Smooth muscle cell (in vitro differentiated cells): ENCODE data around the gene MDM1. TPM values are rescaled to one million over a fixed set of nuclear protein-coding genes. Genes with fewer than 3 reads are reported as not detected.

Experiments
- DNase-seq: peaks from one replicate; lab custom pipeline; 2025; ENCODE audit not compliant: unreplicated experiment; lab: John Stamatoyannopoulos, UW
- H2AFZ ChIP-seq: fragments of 200-600 bp; sonication (generic); 2 replicates; pipeline ENCODE4 v1.6.0; 2016; ENCODE audit warnings: antibody characterized with exemption, low read depth, mild to moderate bottlenecking
- H3F3A ChIP-seq: fragments of 200-600 bp; sonication (generic); 2 replicates; pipeline ENCODE4 v1.6.0; 2017; ENCODE audit warnings: antibody characterized with exemption, low read depth
- H3K27ac ChIP-seq: fragments of 200-600 bp; sonication (generic); 2 replicates; pipeline ENCODE4 v1.5.1; 2016; ENCODE audit warnings: low read depth, mild to moderate bottlenecking
- H3K27me3 ChIP-seq: fragments of 200-600 bp; sonication (generic); 2 replicates; pipeline ENCODE4 v1.6.1; 2016; ENCODE audit warnings: low read depth, mild to moderate bottlenecking
- H3K36me3 ChIP-seq: fragments of 200-600 bp; sonication (generic); 2 replicates; pipeline ENCODE4 v1.5.1; 2016; ENCODE audit warnings: low read depth
- H3K4me1 ChIP-seq: fragments of 200-600 bp; sonication (generic); 2 replicates; pipeline ENCODE4 v1.5.1; 2016; ENCODE audit warnings: low read depth
- H3K4me2 ChIP-seq: fragments of 200-600 bp; sonication (generic); 2 replicates; pipeline ENCODE4 v1.6.0; 2016; ENCODE audit warnings: mild to moderate bottlenecking
- H3K4me3 ChIP-seq: fragments of 200-600 bp; sonication (generic); 2 replicates; pipeline ENCODE4 v1.5.1; 2016; ENCODE audit warnings: mild to moderate bottlenecking
- H3K79me2 ChIP-seq: fragments of 200-600 bp; sonication (generic); 2 replicates; pipeline ENCODE4 v1.6.0; 2016; ENCODE audit warnings: low read depth, mild to moderate bottlenecking
- H3K9ac ChIP-seq: fragments of 200-600 bp; sonication (generic); 2 replicates; pipeline ENCODE4 v1.6.0; 2016; ENCODE audit warnings: low read depth
- H3K9me3 ChIP-seq: fragments of 200-600 bp; sonication (generic); replicated peaks from 2 replicates; pipeline ENCODE4 v1.5.1; 2016; ENCODE audit warnings: low read depth
- H4K20me1 ChIP-seq: fragments of 200-600 bp; sonication (generic); 2 replicates; pipeline ENCODE4 v1.6.0; 2016; ENCODE audit warnings: low read depth
- CTCF ChIP-seq: fragments of 200-600 bp; sonication (generic); IDR thresholded peaks from 2 replicates; pipeline ENCODE4 v1.5.1; 2017; ENCODE audit warnings: borderline replicate concordance, mild to moderate bottlenecking, antibody characterized with exemption; ENCODE audit not compliant: insufficient read depth, poor library complexity, severe bottlenecking
- WGBS: methylation state at CpG from one replicate; pipeline ENCODE4 v1.1.7; 2016; ENCODE audit warnings: low lambda C conversion rate; 5-methylcytosine and 5-hydroxymethylcytosine counted together
- polyA plus RNA-seq: library from polyadenylated mRNA; unstranded; fragments of >200 nt; fragmentation: Nextera tagmentation; extraction: Ambion mirVana; gene quantifications from 2 replicates; pipeline ENCODE4 v1.2.1, GENCODE V29; 2016
- total RNA-seq: library from RNA; depleted of rRNA; stranded (reverse); fragments of >200 nt; gene quantifications from 2 replicates; pipeline ENCODE4 v1.2.3, GENCODE V29; 2014

The MDM1 gene
- total and polyA plus RNA-seq, 2 experiments from 2014 or later, result 5.4 to 15.9 TPM

- Histone ChIP-seq H3K27ac (no peak overlapping the region), H3F3A (no peaks in the 10 kb centered on the region), H3K36me3 (no peaks in the 10 kb centered on the region), H2AFZ (peak overlapping the region; percentile 60), H3K27me3 (no peaks in the 10 kb centered on the region), H3K9me3 (no peaks in the 10 kb centered on the region), H3K4me1 (no peaks in the 10 kb centered on the region), H3K4me2 (no peak overlapping the region), H3K4me3 (no peak overlapping the region), H4K20me1 (no peaks in the 10 kb centered on the region), H3K79me2 (no peaks in the 10 kb centered on the region), H3K9ac (no peak overlapping the region)
- DNase-seq, result no peak
- 72% methylated on average over 5 of the region's 5 CpGs for WGBS
- no peak for TF ChIP-seq CTCF
Observed at GRCh38 chr12:68287106-68287505, 45.1 kb downstream of the MDM1 start.

- H3K4me2 ChIP-seq, result no peak overlapping the region
- H3K9me3 ChIP-seq, result no peaks in the 10 kb centered on the region
- no peak overlapping the region for H3K27ac ChIP-seq
- no peak for DNase-seq
- H2AFZ ChIP-seq, result no peak overlapping the region
- H3F3A ChIP-seq, result no peaks in the 10 kb centered on the region
- H3K4me1 ChIP-seq, result no peaks in the 10 kb centered on the region
- H4K20me1 ChIP-seq, result no peaks in the 10 kb centered on the region
- H3K27me3 ChIP-seq, result no peaks in the 10 kb centered on the region
- H3K4me3 ChIP-seq, result no peak overlapping the region
- no peaks in the 10 kb centered on the region for H3K36me3 ChIP-seq
- 93% methylated on average over 4 of the region's 4 CpGs for WGBS
- H3K9ac ChIP-seq, result no peak overlapping the region
- no peaks in the 10 kb centered on the region for H3K79me2 ChIP-seq
- TF ChIP-seq CTCF, result no peak
Observed at GRCh38 chr12:68286396-68286795, 45.8 kb downstream of the MDM1 start.

- Histone ChIP-seq H3K4me3 (no peak overlapping the region), H3K27ac (no peak overlapping the region), H3K27me3 (no peaks in the 10 kb centered on the region), H3K79me2 (no peaks in the 10 kb centered on the region), H3K9ac (no peak overlapping the region), H4K20me1 (no peaks in the 10 kb centered on the region), H3K9me3 (no peaks in the 10 kb centered on the region), H3K4me1 (no peaks in the 10 kb centered on the region), H2AFZ (no peak overlapping the region), H3K36me3 (no peaks in the 10 kb centered on the region), H3K4me2 (no peak overlapping the region), H3F3A (no peaks in the 10 kb centered on the region)
- 89% methylated on average over 3 of the region's 3 CpGs for WGBS
- DNase-seq, result no peak
- no peak for TF ChIP-seq CTCF
Observed at GRCh38 chr12:68285541-68285940, 46.6 kb downstream of the MDM1 start.

- H3K79me2 ChIP-seq, result no peaks in the 10 kb centered on the region
- H3K27ac ChIP-seq, result no peak overlapping the region
- H4K20me1 ChIP-seq, result no peaks in the 10 kb centered on the region
- no peak overlapping the region for H3K4me2 ChIP-seq
- no peaks in the 10 kb centered on the region for H3K36me3 ChIP-seq
- H3K9me3 ChIP-seq, result no peaks in the 10 kb centered on the region
- no peak overlapping the region for H2AFZ ChIP-seq
- no peak overlapping the region for H3K9ac ChIP-seq
- no peak for TF ChIP-seq CTCF
- 88% methylated on average over 4 of the region's 4 CpGs for WGBS
- H3K4me1 ChIP-seq, result peaks cover 6% of the 10 kb centered on the region
- no peak overlapping the region for H3K4me3 ChIP-seq
- no peaks in the 10 kb centered on the region for H3F3A ChIP-seq
- no peaks in the 10 kb centered on the region for H3K27me3 ChIP-seq
- DNase-seq, result no peak
Observed at GRCh38 chr12:68281322-68282077, 50.7 kb downstream of the MDM1 start.
